GM03348 (cell line): ENCODE data around the gene BTF3.

Source experiments
- DNase-seq: peaks from one replicate; pipeline ENCODE4 v3.0.0; 2012; ENCODE audit warnings: low spot score

The BTF3 gene

GRCh38 chr5:73525606-73526203 lies 27.5 kb downstream of the BTF3 start:
- no peak for DNase-seq

GRCh38 chr5:73528248-73528647 lies 30.0 kb downstream of the BTF3 start:
- no peak for DNase-seq

- DNase-seq: peak; percentile 16
Measured at GRCh38 chr5:73529081-73529480, 30.8 kb downstream of the BTF3 start.

GRCh38 chr5:73531356-73531755 lies 33.1 kb downstream of the BTF3 start:
- peak; percentile 52 for DNase-seq

GRCh38 chr5:73532195-73532594 lies 34.0 kb downstream of the BTF3 start:
- no peak for DNase-seq

GRCh38 chr5:73534011-73534644 lies 35.9 kb downstream of the BTF3 start:
- peak; percentile 46 for DNase-seq

- DNase-seq: no peak
Measured at GRCh38 chr5:73534971-73535370, 36.7 kb downstream of the BTF3 start.

- DNase-seq: no peak
Measured at GRCh38 chr5:73539730-73540129, 41.5 kb downstream of the BTF3 start.

- DNase-seq: peak; percentile 53
Measured at GRCh38 chr5:73540192-73540591, 42.0 kb downstream of the BTF3 start.

- no peak for DNase-seq
Measured at GRCh38 chr5:73542020-73542419, 43.8 kb downstream of the BTF3 start.

- no peak for DNase-seq
Measured at GRCh38 chr5:73544429-73545402, 46.5 kb downstream of the BTF3 start.

GRCh38 chr5:73545403-73545779 lies 47.1 kb downstream of the BTF3 start:
- DNase-seq: no peak

- DNase-seq: no peak
Measured at GRCh38 chr5:73550016-73550415, 51.8 kb downstream of the BTF3 start.

GRCh38 chr5:73552642-73553041 lies 54.4 kb downstream of the BTF3 start:
- DNase-seq: no peak
